Stimulated activated CD4-positive, alpha-beta T cell treated with anti-CD3 and anti-CD28 coated beads, TNF-alpha, amount 100 ng/mL, for 4 hours (primary cell): Measurements from ENCODE around the gene MSI2.

ENCODE experiments used
- DNase-seq, 3 experiments: peaks; one replicate each; pipeline ENCODE4 v3.0.0-alpha.2; 2020; ENCODE audit warnings: low read depth in 3 of 3

MSI2 gene

DNA sequence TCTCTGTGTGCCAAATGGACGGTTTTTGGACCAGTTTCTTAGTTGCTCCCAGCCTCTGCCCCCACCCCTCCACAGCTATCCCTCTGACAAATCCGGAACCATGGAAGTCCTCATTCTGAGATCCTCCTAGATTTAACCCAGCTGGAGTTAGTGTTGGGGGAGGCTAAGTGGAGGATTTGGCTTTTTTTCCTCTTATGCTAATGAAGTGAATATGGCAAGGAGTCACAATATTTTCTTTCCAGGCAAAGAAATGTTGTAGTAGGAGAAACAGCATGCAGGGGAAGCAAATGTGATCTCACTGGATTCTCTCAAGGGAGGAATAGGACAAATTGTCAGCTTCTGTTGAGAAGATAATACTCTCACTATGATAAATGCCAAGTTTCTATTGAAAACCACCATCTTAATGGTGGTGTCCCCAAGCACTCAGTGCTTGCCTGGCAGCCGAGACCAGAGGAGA lies 159.5 kb downstream of the MSI2 start:
- no peak for DNase-seq

DNA sequence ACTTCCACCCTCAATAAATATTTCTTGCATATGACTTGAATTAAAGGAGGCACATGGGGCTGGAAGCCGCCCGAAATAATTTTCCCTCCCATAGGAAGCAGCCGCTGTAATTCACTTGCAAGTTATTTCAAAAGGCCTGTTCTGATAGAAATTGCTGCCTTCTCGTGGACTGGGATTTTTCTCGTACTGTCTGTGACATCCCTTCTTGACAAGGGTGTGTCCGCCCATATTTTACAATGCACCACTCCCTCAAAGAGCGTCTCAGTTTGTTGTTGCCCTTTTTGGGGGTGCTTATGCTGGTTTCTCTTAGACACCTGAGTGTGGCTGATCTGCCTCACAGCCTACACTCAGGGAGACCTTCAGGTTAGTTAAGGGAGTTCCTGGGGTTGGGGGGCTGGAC lies 160.0 kb downstream of the MSI2 start:
- no peak for DNase-seq

DNA sequence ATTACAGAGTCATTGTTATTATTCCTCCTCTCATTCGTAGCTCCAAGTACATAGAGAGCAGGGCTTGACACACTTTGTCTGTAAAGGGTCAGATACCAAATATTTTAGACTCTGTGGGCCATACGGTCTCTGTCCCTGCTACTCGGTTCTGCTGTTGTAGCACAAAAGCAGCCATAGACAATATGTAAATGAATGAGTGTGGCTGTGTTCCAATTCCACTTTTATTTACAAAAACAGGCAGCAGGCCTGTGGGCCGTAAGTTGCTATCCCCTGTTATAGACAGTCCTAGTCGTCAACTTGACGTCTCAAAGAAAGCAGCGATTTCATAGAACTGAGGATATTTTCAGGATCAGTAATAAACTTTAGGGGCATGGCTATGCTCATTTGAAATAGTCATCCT lies 161.6 kb downstream of the MSI2 start:
- DNase-seq, result no peak

DNA sequence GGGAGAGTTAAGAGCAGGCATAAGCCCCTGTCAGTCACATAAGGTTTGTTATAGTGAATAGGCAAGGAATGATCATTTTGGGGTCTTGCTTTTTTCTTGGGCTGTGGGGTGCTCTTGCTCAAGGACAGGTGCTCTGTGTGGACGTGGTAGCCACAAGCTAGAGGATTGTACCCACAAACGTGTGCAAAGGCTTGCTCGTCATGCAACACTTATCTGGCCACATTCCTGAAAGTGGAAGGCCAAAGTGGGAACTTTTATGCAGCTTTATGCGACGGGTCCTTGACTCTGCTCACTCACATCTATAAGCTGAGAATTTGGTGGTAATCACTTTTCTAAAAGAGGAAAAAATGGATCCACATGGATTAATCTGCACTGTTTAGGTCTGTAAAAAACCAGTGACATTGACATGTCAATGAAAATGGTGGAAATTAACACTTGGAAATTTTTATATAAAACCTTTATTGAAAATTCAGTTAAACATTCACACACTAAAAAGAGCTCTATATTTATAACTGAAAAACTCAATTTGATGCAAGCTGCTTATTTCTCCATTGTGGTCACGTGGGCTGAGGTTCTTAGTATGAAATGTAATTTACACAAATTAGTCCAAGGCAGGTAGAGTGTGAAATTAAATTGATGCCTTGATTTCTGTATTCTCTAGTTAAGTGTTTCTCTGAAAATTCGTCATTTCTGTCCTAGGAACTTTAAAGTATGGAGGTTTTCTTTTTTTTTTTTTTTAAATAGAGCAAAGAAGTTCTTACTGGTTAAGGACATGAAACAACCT lies 162.3 kb downstream of the MSI2 start:
- no peak for DNase-seq

DNA sequence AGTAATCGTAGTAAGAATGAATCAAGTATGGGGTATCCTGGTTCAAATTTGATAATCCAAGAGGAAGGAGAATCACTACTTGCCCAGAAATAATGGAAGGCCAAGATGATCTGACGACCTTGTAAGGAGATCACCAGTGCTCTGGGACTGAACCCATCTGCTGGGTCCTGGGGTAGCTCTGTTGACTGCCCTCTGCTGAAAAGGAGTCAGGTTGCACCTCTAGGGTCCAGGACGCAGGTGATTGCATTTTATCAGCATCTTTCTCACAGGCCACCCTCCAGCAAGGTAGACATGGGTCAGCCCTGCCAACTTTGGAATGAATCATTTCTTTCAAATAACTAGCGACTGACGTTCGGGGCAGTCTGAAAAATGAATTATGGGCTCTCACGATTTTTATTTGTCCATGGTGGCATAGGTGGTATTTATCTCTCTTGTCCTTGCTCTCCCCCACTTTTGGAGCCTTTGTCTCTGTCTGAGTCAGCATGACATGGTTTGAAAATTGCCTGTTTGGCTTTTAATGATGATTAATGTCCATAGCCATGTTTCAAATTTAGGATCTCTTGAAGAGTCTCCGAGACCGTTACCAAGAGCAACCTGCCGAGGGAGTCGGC lies 163.7 kb downstream of the MSI2 start:
- DNase-seq, result no peak

DNA sequence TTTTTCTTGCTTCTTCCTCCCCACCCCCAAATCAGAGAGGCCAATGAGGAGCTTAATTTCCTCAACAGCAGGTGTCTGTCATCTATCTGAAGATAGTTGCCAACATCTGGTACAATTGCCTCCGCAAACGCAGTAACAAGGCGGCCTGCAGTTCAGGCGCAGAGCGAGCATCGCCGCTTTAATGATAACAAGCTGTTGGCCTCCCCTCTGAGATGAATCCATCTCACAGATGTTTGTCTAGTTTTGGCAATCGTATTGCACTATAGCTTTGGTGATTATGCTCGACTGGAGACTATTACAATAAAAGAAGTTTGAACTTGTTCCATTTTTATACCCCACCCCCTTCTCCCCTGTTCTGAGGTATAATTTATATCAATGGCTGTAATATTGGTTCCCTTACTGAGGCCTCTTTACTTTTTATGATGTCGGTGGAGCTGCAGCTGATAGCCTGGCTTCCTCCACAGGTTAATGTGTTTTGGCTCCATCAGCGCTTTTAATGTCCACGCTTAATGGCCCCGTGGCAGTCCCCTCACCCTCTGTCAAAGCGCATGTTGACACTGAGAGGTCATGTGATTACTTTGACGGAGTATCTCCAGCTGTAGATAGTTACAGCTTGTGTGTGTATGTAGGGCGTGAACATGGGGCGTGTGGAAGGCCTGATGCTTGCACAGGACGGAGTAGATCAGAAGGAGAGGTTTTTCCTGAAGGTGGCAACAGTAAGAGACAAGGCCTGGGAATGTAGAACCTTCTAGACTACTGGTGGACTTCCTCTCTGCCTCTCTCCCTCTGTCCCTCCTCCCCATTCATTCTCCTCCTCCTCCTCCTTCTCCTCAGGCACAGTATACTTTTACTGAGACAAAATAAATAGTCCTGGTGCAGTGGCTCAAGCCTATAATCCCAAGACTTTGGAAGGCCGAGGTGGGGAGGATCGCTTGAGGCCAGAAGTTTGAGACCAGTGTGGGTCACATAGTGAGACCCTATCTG lies 164.7 kb downstream of the MSI2 start:
- no peak for DNase-seq

DNA sequence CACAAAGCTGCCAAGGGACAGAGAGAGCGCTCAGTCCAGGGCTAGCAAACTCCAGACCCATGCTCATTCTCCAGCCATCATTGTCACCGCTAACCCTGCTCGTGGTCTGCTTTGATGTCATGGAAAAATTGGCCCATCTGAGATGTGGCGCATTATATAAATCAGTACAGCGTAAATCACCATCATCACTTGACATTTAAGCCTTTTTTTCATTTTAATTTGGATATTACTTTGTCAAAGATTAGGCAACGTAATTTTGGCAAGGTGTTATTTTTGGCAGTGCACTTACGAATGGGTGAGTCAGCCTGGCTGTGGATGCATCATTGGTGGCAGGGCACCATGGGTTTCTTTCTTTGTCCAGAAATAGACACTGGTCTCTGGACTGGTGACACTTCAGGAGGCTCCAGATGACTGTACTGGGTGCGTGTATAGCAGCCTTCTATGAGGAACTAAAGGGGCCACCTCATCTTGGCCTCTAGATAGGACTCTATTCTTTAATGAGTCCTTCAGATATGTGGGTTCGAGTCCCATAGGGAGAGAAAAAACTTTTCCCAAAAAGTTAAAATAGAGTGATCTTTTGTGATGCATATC lies 166.3 kb downstream of the MSI2 start:
- no peak for DNase-seq

DNA sequence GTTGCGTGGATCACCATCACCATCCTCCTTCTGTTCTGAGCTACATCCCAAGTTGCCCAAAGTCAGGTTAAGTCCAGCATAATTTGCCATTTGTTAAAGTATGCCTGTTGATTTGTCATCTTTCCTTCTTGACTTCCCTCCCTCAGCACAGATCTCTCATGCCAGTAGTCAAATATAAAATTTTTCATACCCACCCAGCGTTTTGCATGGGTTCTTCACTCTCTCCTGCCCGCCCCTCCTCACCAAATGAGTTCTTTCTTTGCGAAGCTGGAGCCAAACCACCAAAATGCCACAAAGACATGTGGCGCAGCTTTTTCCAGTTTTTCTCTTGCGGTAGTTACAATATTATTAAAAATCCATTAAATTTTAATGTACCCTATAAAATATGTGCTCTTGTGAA lies 167.2 kb downstream of the MSI2 start:
- DNase-seq, result no peak

DNA sequence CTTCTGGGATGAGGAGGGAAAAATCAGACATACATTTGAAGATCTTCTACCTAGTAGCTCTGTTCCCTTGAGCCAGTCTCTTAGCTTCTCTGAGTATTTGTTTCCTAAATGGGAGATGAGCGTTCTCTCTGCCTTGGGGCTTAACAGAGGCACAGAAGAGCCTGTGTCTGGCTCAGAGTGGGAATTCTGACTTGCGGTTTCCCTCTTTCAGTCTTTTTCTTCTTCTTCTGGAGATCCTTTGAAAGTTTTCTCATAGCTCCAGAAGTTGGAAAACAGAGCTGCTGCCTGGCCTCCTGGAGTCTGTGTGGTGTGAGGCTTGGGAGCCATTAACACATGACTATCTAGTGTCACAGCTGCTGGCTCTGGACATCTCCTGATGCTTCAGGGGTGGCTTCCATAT lies 167.9 kb downstream of the MSI2 start:
- no peak for DNase-seq

DNA sequence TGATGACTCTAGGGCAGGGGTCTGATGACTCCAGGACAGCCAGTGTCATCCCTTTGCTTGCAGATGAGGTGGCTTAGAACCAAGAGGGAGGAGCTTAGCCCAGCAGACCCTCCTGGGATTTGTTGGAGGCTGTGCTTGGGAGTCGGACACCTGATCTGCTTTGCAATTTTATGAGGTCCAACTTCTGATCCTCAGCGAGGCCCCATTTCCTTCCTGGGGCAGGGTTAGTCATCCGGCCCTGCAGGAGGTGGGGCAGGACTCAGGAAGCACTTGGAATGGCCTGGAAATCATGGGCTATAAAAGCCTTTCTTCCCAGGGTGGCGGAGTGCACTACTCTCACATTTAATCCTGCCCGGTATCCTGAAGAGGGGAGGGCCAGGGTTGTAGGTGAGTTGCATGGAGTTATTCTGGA lies 168.5 kb downstream of the MSI2 start:
- DNase-seq, result no peak

DNA sequence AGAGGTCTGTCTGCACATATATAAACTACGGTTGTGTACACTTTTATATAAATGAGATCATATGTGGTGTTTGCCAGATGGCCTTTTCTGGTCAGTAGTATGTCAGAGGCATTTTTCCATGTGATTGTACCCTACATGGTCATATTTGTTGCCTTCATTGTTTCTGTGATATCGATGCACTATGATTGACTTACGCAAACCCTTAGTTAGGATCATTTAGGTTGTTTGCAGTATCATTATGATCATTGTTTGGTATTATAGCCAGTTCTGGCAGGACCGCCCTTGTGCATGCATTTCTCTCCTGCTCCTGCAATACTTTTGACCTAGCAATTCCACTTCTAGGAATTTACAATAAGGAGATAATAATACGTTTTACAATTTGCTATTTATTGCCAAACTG lies 169.1 kb downstream of the MSI2 start:
- no peak for DNase-seq

DNA sequence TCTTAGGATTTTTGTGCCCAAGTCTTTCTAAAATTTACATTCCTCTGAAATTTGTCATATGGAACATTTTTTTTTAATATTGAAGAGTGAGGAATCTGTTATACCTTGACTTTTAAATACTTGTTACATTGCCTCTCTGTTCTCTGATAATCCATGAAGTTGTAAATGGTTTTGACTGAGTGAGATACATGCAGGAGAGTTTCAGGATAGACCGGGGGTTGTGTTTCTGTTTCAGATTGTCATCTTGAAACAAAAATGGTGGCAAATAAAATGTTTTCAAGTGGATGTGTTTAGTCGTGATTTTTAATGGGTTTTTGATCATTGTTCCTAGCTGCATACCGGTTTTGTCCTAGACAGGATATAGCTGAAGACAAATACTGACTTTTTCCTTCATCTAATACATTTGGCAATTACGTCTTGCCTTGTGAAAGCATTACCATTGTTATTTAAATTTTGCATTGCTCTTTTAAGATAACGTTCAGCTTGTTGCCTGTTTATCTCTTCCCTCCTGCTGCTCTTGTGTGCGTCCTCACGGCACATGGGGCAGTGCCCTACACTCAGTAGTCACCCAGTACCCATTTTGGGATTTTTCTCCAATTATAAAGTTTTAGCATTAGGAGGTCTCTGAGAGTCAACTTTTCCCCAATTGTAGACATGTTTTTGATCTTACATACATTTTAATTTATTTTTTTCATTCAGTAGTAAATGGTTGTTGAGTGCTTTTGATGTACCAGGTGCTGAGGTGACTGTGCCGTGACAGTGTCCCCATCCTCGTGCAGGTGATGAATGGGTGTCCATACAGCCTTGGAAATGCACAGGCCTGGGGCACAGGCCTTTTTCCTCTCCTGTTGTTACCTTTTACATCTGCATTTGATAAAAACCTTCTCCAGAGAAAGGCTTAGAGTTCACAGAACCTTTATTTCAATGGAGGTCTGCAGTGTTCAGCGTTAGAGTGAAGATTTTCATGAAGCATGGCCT lies 169.9 kb downstream of the MSI2 start:
- no peak for DNase-seq

DNA sequence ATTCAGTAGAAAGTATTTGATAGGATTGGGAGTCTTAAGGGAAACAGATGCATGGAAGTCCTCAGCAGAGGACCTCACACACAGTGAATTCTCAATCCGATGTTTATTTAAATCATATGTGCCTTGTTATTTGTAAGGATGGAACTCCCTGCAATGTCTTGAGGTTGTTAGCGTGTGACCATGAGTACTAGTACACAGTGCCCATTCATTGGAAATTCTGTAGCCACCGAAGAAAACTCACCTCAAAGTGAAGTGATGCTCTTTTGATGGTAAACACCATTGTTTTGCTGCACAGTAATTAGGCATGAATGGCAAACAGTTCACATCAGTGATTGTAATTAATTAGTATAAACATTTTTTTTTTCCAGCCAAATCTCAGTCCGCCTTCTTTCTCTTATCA lies 173.6 kb downstream of the MSI2 start:
- no peak for DNase-seq

DNA sequence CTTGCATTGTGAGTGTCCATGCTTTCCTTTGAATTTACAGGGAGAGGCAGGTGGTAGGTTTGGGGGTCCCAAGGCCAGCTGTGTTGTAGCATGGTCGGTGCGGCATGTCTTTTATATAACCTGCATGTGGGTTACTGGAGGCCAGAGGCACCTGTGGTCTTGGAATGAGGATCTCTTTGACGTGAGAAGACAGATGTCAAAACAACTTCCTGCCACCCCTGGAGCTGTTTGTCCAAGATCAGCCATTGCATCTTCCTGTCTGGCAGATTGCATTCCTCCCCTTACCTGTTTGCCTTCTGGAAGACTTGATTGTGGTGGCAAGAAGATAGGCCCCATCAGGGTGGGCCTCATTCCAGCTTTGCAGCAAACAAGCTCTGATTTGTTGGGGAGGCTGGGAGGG lies 175.1 kb downstream of the MSI2 start:
- DNase-seq, result no peak

DNA sequence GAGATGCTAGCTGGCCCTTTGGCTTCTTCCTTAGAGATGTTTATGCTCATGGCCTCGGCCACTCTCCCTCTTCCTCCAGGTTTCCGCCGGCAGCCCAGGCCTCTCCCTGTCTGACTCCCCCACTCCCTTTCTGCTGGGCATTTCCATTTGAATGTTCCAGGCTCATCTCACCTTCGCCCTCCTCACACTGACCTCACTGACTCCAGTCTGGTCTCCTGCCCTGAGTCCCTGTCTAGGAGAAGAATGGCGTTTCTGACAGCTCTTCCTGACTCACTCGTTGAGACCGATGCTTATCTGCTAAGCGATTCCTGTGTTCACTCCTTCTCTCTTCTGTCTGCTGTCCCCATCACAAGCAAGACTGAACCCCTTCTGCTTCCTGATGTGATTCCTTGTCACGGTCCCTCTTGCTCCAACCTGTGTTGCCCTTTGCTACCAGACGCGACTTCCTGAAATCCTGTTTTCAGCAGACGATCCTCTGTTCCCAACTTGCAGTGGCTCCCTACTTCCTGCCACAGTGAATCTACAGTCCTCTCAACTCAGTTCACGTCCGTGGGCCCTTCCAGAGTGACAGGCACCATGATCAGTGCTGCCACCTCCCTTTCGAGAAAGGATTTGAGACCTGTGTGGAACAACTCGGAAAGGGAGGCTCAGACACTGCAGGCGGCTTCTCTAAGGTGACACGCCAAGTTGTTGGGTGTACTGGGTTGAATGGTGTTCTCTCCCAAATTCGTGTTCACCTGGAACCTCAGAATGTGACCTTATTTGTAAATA lies 176.4 kb downstream of the MSI2 start:
- DNase-seq, result no peak

DNA sequence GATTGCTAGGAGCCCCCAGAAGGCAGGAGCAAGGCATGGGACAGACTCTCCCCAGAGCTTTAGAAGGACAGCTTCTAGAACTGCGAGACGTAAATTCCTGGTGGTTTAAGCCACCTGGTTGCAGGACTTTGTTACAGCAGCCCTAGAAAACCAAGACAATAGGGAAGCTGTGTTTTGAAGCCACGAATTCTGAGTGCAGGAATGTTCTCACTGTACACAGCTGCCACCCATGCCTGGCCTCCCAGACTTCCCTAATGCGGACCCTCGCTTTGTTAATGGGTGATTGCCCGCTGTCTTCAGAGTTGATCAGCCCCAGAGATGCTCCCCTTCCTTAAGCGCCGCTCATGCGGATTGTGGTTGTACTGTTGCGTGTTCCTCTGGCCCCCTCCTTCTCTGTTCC lies 177.1 kb downstream of the MSI2 start:
- no peak for DNase-seq

DNA sequence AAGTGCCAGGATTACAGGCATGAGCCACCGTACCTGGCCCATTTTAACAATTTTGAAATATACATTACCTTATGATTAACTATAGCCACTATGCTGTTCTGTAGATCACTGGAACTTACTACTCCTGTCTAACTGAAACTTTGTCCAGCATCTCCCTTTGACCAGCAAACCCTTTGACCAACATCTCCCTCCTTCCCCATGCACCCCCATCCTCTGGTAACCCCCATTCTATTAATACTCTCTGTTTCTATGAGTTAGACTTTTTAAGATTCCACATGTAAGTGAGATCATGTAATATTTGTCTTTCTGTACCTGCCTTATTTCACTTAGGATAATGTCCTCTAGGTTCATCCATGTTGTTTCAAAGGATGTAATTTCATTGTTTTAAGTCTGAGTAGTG lies 178.0 kb downstream of the MSI2 start:
- DNase-seq, result no peak

DNA sequence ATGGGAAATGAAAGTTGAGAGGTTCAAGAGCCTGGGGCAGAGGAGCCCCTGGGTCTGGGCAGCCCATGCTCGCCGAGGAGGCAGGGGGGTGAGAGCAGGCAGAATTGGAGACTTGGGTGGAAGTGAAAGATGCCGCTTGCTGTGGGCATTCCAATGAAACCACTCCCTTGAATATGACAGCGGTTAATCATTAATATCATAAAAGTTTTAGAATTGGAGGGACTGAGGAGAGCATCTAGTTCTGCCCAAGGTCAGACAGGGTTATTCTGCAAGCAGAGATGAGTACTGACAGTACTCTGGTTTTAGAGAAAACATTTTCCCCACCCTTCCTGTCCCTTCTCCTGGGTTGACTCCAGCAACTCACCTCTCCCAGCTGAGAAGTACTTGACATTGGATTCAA lies 180.2 kb downstream of the MSI2 start:
- DNase-seq, result no peak

DNA sequence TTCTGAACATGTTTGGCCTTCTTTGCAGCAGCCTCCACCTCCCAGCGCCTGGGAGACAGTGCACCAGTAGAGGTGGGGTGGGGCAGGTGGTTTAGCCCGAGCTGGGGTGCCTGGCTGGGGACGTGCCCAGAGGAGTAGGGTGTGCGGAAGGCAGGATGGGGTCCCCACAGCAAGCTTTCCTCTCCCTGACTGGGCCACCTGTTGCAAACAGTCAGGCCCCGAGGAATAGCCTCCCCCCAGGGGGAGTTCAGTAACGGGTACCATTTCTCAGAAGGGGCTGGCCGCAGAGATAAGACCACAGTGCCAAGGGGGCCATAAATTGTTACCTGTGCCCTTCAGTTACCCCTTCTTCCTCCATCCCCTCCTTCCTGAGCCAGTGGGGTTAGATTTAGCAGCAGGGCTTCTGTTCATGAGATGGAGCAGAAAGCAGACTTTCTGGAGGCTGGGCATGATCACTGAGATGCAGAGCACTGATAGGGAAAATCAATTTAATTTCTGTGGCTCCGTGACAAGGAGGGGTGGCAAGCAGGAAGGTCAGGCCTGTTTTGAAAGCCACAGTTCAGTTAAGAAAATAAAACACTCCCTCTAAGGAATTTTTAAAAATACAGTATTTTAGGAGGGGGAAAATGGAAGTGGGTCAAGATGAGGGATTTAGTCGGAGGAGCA lies 181.9 kb downstream of the MSI2 start:
- no peak for DNase-seq

DNA sequence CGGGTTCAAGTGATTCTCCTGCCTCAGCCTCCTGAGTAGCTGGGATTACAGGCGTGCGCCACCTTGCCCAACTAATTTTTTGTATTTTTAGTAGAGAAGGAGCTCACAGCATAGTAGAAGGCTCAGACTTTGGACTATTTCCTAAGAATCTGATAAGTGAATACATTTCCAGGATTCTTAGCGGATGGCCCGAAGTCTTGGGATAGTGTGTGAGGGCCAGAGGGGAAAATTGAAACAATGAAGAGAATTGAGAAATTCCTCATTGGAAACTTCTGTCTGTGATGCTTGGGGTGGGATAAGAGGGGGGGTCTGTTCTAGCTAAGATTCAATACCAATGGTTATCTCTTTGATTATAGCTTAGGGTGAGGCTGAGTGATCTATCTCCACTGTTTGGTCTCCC lies 183.3 kb downstream of the MSI2 start:
- DNase-seq, result no peak
